K562 (cell line): ENCODE measurements around the gene URB2. TPM values are rescaled to one million over a fixed set of nuclear protein-coding genes. Genes with fewer than 3 reads are reported as not detected.

Source experiments
- ATAC-seq: fragments of 200-7000 bp; cut with Tn5 transposase; 3 replicates; pipeline ENCODE4 v1.9.1; 2020; ENCODE audit warnings: moderate library complexity
- BruUV-seq: library from RNA; stranded (reverse); fragments of 400-500 nt; replicated peaks from 2 replicates; lab custom pipeline; 2021; lab: Mats Ljungman, UMichigan
- CTCF ChIA-PET: fragments of 300-600 bp; formaldehyde crosslinking; extraction: SDS; loops from one replicate; lab custom pipeline; 2021; ENCODE audit warnings: low intra/inter-chr PET ratio; lab: Yijun Ruan, JAX
- POLR2A ChIA-PET: fragments of 300-600, 350-650 bp; sonication (Branson Sonifier 250); formaldehyde crosslinking; extraction: SDS; loops from one replicate; lab custom pipeline; 2021; ENCODE audit warnings: antibody characterized with exemption, inconsistent platforms; lab: Yijun Ruan, JAX
- DNase-seq, 4 experiments: peaks; one replicate each; pipeline versions ENCODE4 v3.0.0 to v3.0.0-alpha.2; 2011 to 2018; ENCODE audit warnings: low spot score in 3 of 4, mixed read lengths in 3 of 4; ENCODE audit errors: extremely low read depth in 1 of 4
- FAIRE-seq: peaks from 2 replicates; lab custom pipeline; 2011; peaks lifted over from hg19 to GRCh38; lab: Jason Lieb, UNC
- H2AFZ ChIP-seq: 2 replicates; pipeline ENCODE4 v1.6.0; 2011; ENCODE audit warnings: low read depth, low read length, control low read depth, inconsistent platforms
- H3K27ac ChIP-seq: fragments of 200-600 bp; 3 replicates; pipeline ENCODE4 v1.8.0; 2011; ENCODE audit warnings: low read depth, mild to moderate bottlenecking, control low read depth, inconsistent platforms, low read length, moderate library complexity, mixed read lengths; ENCODE audit errors: extremely low read depth
- H3K27me3 ChIP-seq, 2 experiments: fragments of 300-600 bp in 1 of 2; 2 replicates in 1 of 2; 3 replicates in 1 of 2; pipeline versions ENCODE4 v1.6.0 to v1.8.0; 2011; ENCODE audit warnings: inconsistent platforms in 2 of 2, low read length in 2 of 2, mild to moderate bottlenecking in 1 of 2, mixed read lengths in 1 of 2, moderate library complexity in 1 of 2; ENCODE audit not compliant: control insufficient read depth in 2 of 2, insufficient read depth in 2 of 2
- H3K36me3 ChIP-seq: fragments of 300-600 bp; 3 replicates; pipeline ENCODE4 v1.8.0; 2011; ENCODE audit warnings: mild to moderate bottlenecking, low read length, inconsistent platforms; ENCODE audit not compliant: control insufficient read depth, insufficient read depth
- H3K4me1 ChIP-seq, 2 experiments: fragments of 200-600 bp in 1 of 2; replicated peaks in 1 of 2; 2 replicates in 1 of 2; 3 replicates in 1 of 2; pipeline versions ENCODE4 v1.5.1 to v1.8.0; 2011; ENCODE audit warnings: inconsistent platforms in 2 of 2, low read length in 2 of 2, mild to moderate bottlenecking in 1 of 2, mixed read lengths in 1 of 2, moderate library complexity in 1 of 2; ENCODE audit not compliant: control insufficient read depth in 2 of 2, insufficient read depth in 2 of 2
- H3K4me2 ChIP-seq: 2 replicates; pipeline ENCODE4 v1.6.1; 2011; ENCODE audit warnings: low read length, control low read depth, inconsistent platforms, mixed read lengths; ENCODE audit not compliant: insufficient read depth
- H3K4me3 ChIP-seq: fragments of 200-600 bp; sonication (generic), shearing (Covaris generic); 2 replicates; pipeline ENCODE4 v1.5.1; 2016; ENCODE audit warnings: control low read depth, inconsistent platforms
- H3K79me2 ChIP-seq: fragments of 200-600 bp; 3 replicates; pipeline ENCODE4 v1.8.0; 2011; ENCODE audit warnings: low read length, inconsistent platforms; ENCODE audit not compliant: control insufficient read depth, insufficient read depth
- H3K9ac ChIP-seq, 2 experiments: 2 replicates each; pipeline versions ENCODE4 v1.6.0 to v1.6.1; 2011; ENCODE audit warnings: low read depth in 2 of 2, low read length in 2 of 2, control low read depth in 1 of 2, inconsistent platforms in 1 of 2, mild to moderate bottlenecking in 1 of 2, mixed read lengths in 1 of 2; ENCODE audit not compliant: insufficient read depth in 1 of 2
- H3K9me1 ChIP-seq: one replicate; pipeline ENCODE4 v1.6.0; 2011; ENCODE audit warnings: inconsistent platforms, mild to moderate bottlenecking, low read length, moderate library complexity; ENCODE audit not compliant: control insufficient read depth, insufficient read depth
- H3K9me3 ChIP-seq: replicated peaks from 2 replicates; pipeline ENCODE4 v1.5.1; 2011; ENCODE audit warnings: low read depth, low read length, inconsistent platforms; ENCODE audit not compliant: control insufficient read depth, insufficient read depth
- H4K20me1 ChIP-seq: replicated peaks from 2 replicates; pipeline ENCODE4 v1.6.1; 2011; ENCODE audit warnings: low read length, inconsistent platforms, mixed read lengths; ENCODE audit not compliant: control insufficient read depth, insufficient read depth
- FOXJ2 ChIP-seq: fragments of 200-800 bp; sonication (Bioruptor generic); IDR thresholded peaks from 2 replicates; pipeline ENCODE4 v1.6.1; 2016; ENCODE audit warnings: missing genetic modification characterization, missing compliant biosample characterization
- GTF2B ChIP-seq: IDR thresholded peaks from 2 replicates; pipeline ENCODE4 v1.6.1; 2011; ENCODE audit not compliant: insufficient read length; ENCODE audit errors: extremely low read depth
- HMG20A ChIP-seq: fragments of 450-650 bp; formaldehyde crosslinking; conservative IDR thresholded peaks from 2 replicates; pipeline ENCODE4 v1.4.0; 2020; ENCODE audit warnings: mild to moderate bottlenecking, mixed read lengths
- NBN ChIP-seq: fragments of 450-650 bp; IDR thresholded peaks from 2 replicates; pipeline ENCODE4 v1.6.1; 2016; ENCODE audit warnings: low read depth, mild to moderate bottlenecking
- NR2F6 ChIP-seq: fragments of 450-650 bp; formaldehyde crosslinking; IDR thresholded peaks from 2 replicates; pipeline ENCODE4 v1.4.0; 2020; ENCODE audit warnings: mild to moderate bottlenecking
- POLR3A ChIP-seq: IDR thresholded peaks from 2 replicates; pipeline ENCODE4 v1.6.1; 2011; ENCODE audit warnings: borderline replicate concordance, mild to moderate bottlenecking, moderate library complexity; ENCODE audit not compliant: insufficient read length, insufficient read depth; ENCODE audit errors: extremely low read depth
- SAFB2 ChIP-seq: fragments of 200-400 bp; formaldehyde crosslinking; IDR thresholded peaks from 2 replicates; pipeline ENCODE4 v1.6.1; 2018; ENCODE audit warnings: borderline replicate concordance, low read length, low read depth, moderate library complexity; ENCODE audit not compliant: severe bottlenecking
- USF2 ChIP-seq: sonication (generic); formaldehyde crosslinking; IDR thresholded peaks from 2 replicates; pipeline ENCODE4 v1.5.0; 2020; ENCODE audit warnings: missing genetic modification reagents
- ZNF263 ChIP-seq: sonication (generic); formaldehyde crosslinking; IDR thresholded peaks from 2 replicates; pipeline ENCODE4 v1.8.0; 2022; ENCODE audit warnings: mild to moderate bottlenecking, missing genetic modification reagents, borderline replicate concordance
- WGBS: fragments of 100-300 bp; shearing (Covaris generic); methylation state at CpG from one replicate; pipeline ENCODE4 v1.1.6; 2016; ENCODE audit warnings: low coverage, mixed read lengths; ENCODE audit not compliant: insufficient coverage; ENCODE audit errors: missing lambda C conversion rate; 5-methylcytosine and 5-hydroxymethylcytosine counted together
- in situ Hi-C: fragments of 300-500 bp; cut with MboI; formaldehyde crosslinking; loops from 4 replicates; pipeline ENCODE4 v1.15.0; 2018; ENCODE audit warnings: inconsistent platforms, mixed read lengths
- intact Hi-C: fragments of 100-400 bp; cut with micrococcal nuclease; formaldehyde crosslinking; loops from 2 replicates; pipeline ENCODE4 v1.14.2; 2022
- polyA plus RNA-seq, 8 experiments: library from polyadenylated mRNA; depleted of rRNA in 4 of 8; stranded (reverse) in 5 of 8; unstranded in 3 of 8; fragments of >200 nt; fragmentation: Nextera tagmentation in 2 of 8; fragmentation: Illumina TruSeq in 1 of 8; extraction: Ambion mirVana in 2 of 8; extraction: Trizol in 1 of 8; gene quantifications; 2 replicates each; pipeline versions ENCODE4 v1.2.1 to v1.2.3, GENCODE V29; 2011 to 2014; ENCODE audit warnings: inconsistent platforms in 1 of 8, missing spikeins in 1 of 8
- total RNA-seq, 7 experiments: library from RNA; depleted of rRNA in 6 of 7; stranded (reverse); fragments of >200 nt in 6 of 7; fragmentation: Illumina TruSeq in 2 of 7; extraction: Trizol in 2 of 7; gene quantifications; 2 replicates each; pipeline versions ENCODE4 v1.2.1 to v1.2.3, GENCODE V29; 2011 to 2021; ENCODE audit warnings: low replicate concordance in 1 of 7

URB2 gene
- total and polyA plus RNA-seq, 9 of the 15 experiments (the other 6 are each of a cell fraction or from before 2014, with no cell fraction given): 2.8 to 28.3 (median 19.0) TPM

- peaks cover 78% of the 10 kb centered on the region for H3K79me2 ChIP-seq
- no peak overlapping the region for H3K4me2 ChIP-seq
- no peaks in the 10 kb centered on the region for H3K9me3 ChIP-seq
- in situ Hi-C loops: no loop called here
- no TSS peak for BruUV-seq
- CTCF ChIA-PET: no interaction called here
- TF ChIP-seq SAFB2 (no peak), NBN (no peak), NR2F6 (CRISPR knock-in tag) (no peak), HMG20A (CRISPR knock-in tag) (no peak), POLR3A (no peak), FOXJ2 (tag) (no peak), ZNF263 (no peak), USF2 (CRISPR knock-in tag) (no peak), GTF2B (no peak)
- TF ChIP-seq, all 486 proteins: peak for 0
- FAIRE-seq: no peak
- H4K20me1 ChIP-seq: peaks cover 7% of the 10 kb centered on the region
- H3K9me1 ChIP-seq: no peaks in the 10 kb centered on the region
- ATAC-seq: no peak
- H3K9ac ChIP-seq: no peak overlapping the region
- H2AFZ ChIP-seq: no peak overlapping the region
- no peak overlapping the region for H3K27ac ChIP-seq
- no peak for DNase-seq
- peaks cover 74% of the 10 kb centered on the region for H3K36me3 ChIP-seq
- intact Hi-C loops: no loop called here
- 84% methylated on average over 3 of the region's 3 CpGs for WGBS
- no peak overlapping the region for H3K4me3 ChIP-seq
- no peaks in the 10 kb centered on the region for H3K27me3 ChIP-seq
- H3K4me1 ChIP-seq: peaks cover 0 to 4% of the 10 kb centered on the region in 2 experiments; a peak in 2 of 5 replicates
- POLR2A ChIA-PET: interaction anchor here (0.6 to 0.9 kb wide), 2 partner anchors 72 to 1341 kb away, joined by 3 read pairs; partner anchors contain the start of gene ABCB10
Observed at GRCh38 chr1:229631148-229631547, 5.1 kb downstream of the URB2 start.
